A673 (cell line): Measurements from ENCODE around the gene PLIN4. TPM values are rescaled to one million over a fixed set of nuclear protein-coding genes. Genes with fewer than 3 reads are reported as not detected.
A peak's percentile ranks its signal among the peaks of the same experiment; 100 is the strongest.

Experiments
- BruUV-seq: library from RNA; stranded (reverse); fragments of 400-500 nt; replicated peaks from 2 replicates; lab custom pipeline; 2021; lab: Mats Ljungman, UMichigan
- CTCF ChIA-PET: fragments of 300-600 bp; sonication (Branson Sonifier 250); formaldehyde crosslinking; loops from one replicate; lab custom pipeline; 2022; ENCODE audit warnings: antibody characterized with exemption; lab: Charles Lee
- POLR2A ChIA-PET: fragments of 300-600 bp; sonication (Branson Sonifier 250); formaldehyde crosslinking; loops from one replicate; lab custom pipeline; 2022; ENCODE audit warnings: antibody characterized with exemption; ENCODE audit not compliant: low non-redundant PET; lab: Charles Lee
- DNase-seq: peaks from one replicate; pipeline ENCODE4 v3.0.0-alpha.2; 2015; ENCODE audit warnings: low spot score
- H3K27ac ChIP-seq: fragments of 200-600 bp; sonication (generic); 2 replicates; pipeline ENCODE4 v1.5.1; 2016; ENCODE audit warnings: mixed run types, low read depth, mild to moderate bottlenecking, mixed read lengths, antibody characterized with exemption, low read length; ENCODE audit not compliant: poor library complexity, severe bottlenecking
- H3K27me3 ChIP-seq: fragments of 200-600 bp; sonication (generic); replicated peaks from 2 replicates; pipeline ENCODE4 v1.6.1; 2017; ENCODE audit warnings: mixed run types, low read depth, mild to moderate bottlenecking, mixed read lengths, antibody characterized with exemption, low read length; ENCODE audit not compliant: insufficient read depth, poor library complexity
- H3K36me3 ChIP-seq: fragments of 200-600 bp; sonication (generic); 2 replicates; pipeline ENCODE4 v1.6.1; 2016; ENCODE audit warnings: mixed run types, mild to moderate bottlenecking, mixed read lengths, antibody characterized with exemption, low read length; ENCODE audit not compliant: insufficient read depth, poor library complexity, severe bottlenecking
- H3K4me1 ChIP-seq: fragments of 200-600 bp; sonication (generic); 2 replicates; pipeline ENCODE4 v1.6.1; 2017; ENCODE audit warnings: mixed run types, mild to moderate bottlenecking, mixed read lengths, antibody characterized with exemption, low read length; ENCODE audit not compliant: insufficient read depth, poor library complexity, severe bottlenecking
- H3K4me3 ChIP-seq: fragments of 200-600 bp; sonication (generic); 2 replicates; pipeline ENCODE4 v1.5.1; 2016; ENCODE audit warnings: low read depth, mixed run types, mild to moderate bottlenecking, mixed read lengths, low read length; ENCODE audit not compliant: poor library complexity, severe bottlenecking
- H3K9me3 ChIP-seq: fragments of 200-600 bp; sonication (generic); 2 replicates; pipeline ENCODE4 v1.6.1; 2016; ENCODE audit warnings: mixed run types, low read depth, mild to moderate bottlenecking, mixed read lengths, antibody characterized with exemption, low read length; ENCODE audit not compliant: poor library complexity, severe bottlenecking
- EZH2 ChIP-seq: fragments of 200-600 bp; sonication (generic); IDR thresholded peaks from 2 replicates; pipeline ENCODE4 v1.6.1; 2017; ENCODE audit warnings: borderline replicate concordance, low read depth, mild to moderate bottlenecking, mixed read lengths, antibody characterized with exemption, low read length; ENCODE audit not compliant: poor library complexity, severe bottlenecking
- intact Hi-C: fragments of 100-400 bp; cut with micrococcal nuclease; formaldehyde crosslinking; loops from one replicate; pipeline ENCODE4 v1.10.0; 2022; ENCODE audit not compliant: unreplicated experiment
- total RNA-seq: library from RNA; stranded (reverse); gene quantifications from 2 replicates; pipeline ENCODE4 v1.2.3, GENCODE V29; 2021
- TF ChIP-seq, protein P1 (sequence below): fragments of 300-800, 200-600 bp; sonication (generic); conservative IDR thresholded peaks from 2 replicates; pipeline ENCODE4 v1.5.1; 2017; ENCODE audit warnings: low read depth, mild to moderate bottlenecking, antibody characterized with exemption, low read length, moderate library complexity, mixed read lengths

The PLIN4 gene
- total RNA-seq, 1 experiment from 2014 or later = 1.0 TPM

DNA sequence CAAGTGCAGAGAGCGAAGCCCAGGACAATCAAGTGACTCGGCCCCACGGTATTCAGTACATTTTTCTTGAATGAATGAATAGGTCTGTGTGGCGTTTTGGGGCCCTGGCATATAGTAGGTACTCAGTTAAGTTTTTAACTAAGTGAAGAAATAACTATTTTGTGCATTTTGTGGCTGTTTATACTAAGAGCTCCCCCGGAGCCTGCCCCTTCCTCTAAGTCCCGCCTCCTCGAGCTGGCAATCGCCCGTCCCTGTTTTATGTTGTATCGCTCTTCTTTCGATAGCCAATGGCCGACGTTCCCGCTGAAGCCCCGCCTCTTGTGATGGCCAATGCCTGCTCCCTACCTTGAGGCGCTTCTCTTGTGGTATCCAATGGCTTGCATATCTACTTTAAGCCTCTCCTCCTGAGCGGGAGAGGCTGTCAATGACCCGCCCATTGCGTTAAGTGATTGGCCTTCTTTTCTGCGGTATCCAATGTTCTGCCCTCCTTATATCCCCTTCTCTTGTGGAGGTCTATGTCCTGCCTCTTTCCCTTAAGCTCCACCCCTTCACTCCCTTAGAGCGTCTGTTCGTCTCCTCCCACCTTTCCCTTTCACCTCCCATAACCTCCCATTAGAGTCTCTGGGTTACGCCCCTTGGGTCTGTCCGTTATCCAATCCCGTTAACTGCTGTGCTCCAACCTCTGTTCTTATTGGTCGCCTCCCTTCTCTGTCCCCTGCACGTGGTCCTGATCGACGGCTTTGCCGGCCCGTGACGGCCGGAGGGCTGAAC is 46.7 kb downstream of the PLIN4 start:
- Histone ChIP-seq H3K9me3 (no peaks in the 10 kb centered on the region), H3K27ac (peak overlapping the region; percentile 71), H3K4me3 (peak overlapping the region; percentile 99), H3K4me1 (no peaks in the 10 kb centered on the region), H3K36me3 (peaks cover 8% of the 10 kb centered on the region), H3K27me3 (no peaks in the 10 kb centered on the region)
- ChIA-PET POLR2A (interaction anchor here (0.5 to 1.0 kb wide), 4 partner anchors 64 to 821 kb away, joined by 3 to 8 read pairs (median 5); partner anchors contain the start of gene PLIN5), CTCF (interaction anchor here (0.5 kb wide), 1 partner anchor 199 kb away, joined by 3 read pairs; no protein-coding TSS in a partner anchor)
- DNase-seq = peak; percentile 100
- no TSS peak for BruUV-seq
- intact Hi-C loops = loop anchor here (5.0 kb wide), 1 partner anchor 69 kb away; the partner anchor contains the start of genes CHAF1A and SH3GL1
- TF ChIP-seq EZH2 = no peak
- TF ChIP-seq, protein P1, sequence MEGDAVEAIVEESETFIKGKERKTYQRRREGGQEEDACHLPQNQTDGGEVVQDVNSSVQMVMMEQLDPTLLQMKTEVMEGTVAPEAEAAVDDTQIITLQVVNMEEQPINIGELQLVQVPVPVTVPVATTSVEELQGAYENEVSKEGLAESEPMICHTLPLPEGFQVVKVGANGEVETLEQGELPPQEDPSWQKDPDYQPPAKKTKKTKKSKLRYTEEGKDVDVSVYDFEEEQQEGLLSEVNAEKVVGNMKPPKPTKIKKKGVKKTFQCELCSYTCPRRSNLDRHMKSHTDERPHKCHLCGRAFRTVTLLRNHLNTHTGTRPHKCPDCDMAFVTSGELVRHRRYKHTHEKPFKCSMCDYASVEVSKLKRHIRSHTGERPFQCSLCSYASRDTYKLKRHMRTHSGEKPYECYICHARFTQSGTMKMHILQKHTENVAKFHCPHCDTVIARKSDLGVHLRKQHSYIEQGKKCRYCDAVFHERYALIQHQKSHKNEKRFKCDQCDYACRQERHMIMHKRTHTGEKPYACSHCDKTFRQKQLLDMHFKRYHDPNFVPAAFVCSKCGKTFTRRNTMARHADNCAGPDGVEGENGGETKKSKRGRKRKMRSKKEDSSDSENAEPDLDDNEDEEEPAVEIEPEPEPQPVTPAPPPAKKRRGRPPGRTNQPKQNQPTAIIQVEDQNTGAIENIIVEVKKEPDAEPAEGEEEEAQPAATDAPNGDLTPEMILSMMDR = no peak

DNA sequence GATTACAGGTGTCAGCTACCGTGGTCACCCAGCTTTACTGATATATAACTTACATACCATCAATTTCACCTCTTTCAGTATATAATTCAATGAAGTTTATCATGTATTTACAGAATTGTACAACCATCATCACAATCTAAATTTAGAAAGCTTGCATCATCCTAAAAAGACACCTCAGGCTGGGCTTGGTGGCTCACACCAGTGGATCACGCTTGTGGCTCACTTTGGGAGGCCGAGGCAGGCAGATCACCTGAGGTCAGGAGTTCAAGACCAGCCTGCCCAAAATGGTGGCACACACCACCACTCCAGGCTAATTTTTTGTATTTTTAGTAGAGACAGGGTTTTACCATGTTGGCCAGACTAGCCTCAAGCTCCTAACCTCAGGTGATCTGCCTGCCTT is 50.5 kb downstream of the PLIN4 start:
- no peaks in the 10 kb centered on the region for H3K27me3 ChIP-seq
- CTCF ChIA-PET = no interaction called here
- no peak for TF ChIP-seq EZH2
- TF ChIP-seq, protein P1 = no peak
- no peak for DNase-seq
- H3K9me3 ChIP-seq = no peaks in the 10 kb centered on the region
- H3K4me1 ChIP-seq = no peaks in the 10 kb centered on the region
- H3K27ac ChIP-seq = no peak overlapping the region
- intact Hi-C loops = no loop called here
- no TSS peak for BruUV-seq
- H3K36me3 ChIP-seq = no peaks in the 10 kb centered on the region
- POLR2A ChIA-PET = no interaction called here
- H3K4me3 ChIP-seq = no peak overlapping the region

DNA sequence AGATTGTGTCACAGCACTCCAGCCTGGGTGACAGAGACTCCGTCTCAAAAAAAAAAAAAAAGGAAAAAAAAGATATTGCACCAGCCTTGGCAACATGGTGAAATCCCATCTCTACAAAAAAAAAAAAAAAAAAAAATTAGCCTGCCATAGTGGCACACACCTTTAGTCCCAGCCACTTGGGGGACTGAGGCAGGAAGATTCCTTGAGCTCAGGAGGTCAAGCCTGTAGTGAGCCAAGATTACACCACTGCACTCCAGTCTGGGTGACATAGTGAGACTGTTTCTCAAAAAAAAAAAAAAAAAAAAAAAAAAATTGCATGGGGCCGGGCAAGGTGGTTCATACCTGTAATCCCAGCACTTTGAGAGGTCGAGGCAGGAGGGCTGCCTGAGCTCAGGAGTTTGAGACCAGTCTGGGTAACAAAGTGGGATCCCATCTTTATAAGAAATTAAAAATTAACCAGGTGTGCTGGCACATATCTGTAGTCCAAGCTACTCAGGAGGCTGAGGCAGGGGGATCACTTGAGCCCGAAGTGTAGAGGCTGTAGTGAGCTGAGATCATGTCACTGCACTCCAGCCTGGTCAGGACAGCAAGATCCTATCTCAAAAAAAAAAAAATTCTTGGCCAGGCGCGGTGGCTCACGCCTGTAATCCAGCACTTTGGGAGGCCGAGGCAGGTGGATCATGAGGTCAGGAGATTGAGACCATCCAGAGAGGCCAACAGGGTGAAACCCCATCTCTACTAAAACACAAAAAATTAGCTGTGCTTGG is 53.3 kb downstream of the PLIN4 start:
- no TSS peak for BruUV-seq
- intact Hi-C loops = no loop called here
- Histone ChIP-seq H3K27me3 (no peaks in the 10 kb centered on the region), H3K4me1 (no peaks in the 10 kb centered on the region), H3K9me3 (no peaks in the 10 kb centered on the region), H3K4me3 (no peak overlapping the region), H3K27ac (no peak overlapping the region), H3K36me3 (no peaks in the 10 kb centered on the region)
- no peak for DNase-seq
- TF ChIP-seq, protein P1 = no peak
- ChIA-PET POLR2A (no interaction called here), CTCF (no interaction called here)
